ENCODE data around the gene PDE4D. TPM values are rescaled to one million over a fixed set of nuclear protein-coding genes. Genes with fewer than 3 reads are reported as not detected.

PDE4D gene
- total and polyA plus RNA-seq, 11 donors, result 5.2 to 68.3 (median 42.1) TPM

DNA sequence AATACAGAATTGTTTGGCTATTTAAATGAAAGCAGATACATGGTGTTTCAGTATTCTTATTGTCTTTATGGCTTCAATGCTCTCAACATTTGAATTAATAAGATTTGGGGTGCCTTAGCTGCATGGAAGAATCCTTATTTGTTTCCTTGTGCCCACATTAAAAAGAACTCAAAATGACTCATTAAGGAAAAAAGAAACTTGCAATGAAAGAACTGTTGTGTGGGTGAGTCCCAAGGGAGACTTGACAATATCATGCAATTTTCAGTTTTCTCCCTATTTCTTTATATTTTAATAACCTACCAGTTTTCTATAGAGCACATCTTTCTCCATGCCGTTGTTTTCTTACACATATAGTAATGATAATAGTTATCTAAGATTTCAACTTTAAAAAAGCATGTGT lies 404.0 kb downstream of the PDE4D start:
- no peak for ATAC-seq
- H3K4me1 ChIP-seq, result peaks cover 0 to 11% (median 0%) of the 10 kb centered on the region in 12 donors
- no peaks in the 10 kb centered on the region for H3K36me3 ChIP-seq
- no peak for DNase-seq
- intact Hi-C loops (cut with DNase I), result no loop called here
- 73 to 80% (median 77%) methylated on average over 1 of the region's 1 CpG for WGBS, 4 donors
- TF ChIP-seq, protein P1, sequence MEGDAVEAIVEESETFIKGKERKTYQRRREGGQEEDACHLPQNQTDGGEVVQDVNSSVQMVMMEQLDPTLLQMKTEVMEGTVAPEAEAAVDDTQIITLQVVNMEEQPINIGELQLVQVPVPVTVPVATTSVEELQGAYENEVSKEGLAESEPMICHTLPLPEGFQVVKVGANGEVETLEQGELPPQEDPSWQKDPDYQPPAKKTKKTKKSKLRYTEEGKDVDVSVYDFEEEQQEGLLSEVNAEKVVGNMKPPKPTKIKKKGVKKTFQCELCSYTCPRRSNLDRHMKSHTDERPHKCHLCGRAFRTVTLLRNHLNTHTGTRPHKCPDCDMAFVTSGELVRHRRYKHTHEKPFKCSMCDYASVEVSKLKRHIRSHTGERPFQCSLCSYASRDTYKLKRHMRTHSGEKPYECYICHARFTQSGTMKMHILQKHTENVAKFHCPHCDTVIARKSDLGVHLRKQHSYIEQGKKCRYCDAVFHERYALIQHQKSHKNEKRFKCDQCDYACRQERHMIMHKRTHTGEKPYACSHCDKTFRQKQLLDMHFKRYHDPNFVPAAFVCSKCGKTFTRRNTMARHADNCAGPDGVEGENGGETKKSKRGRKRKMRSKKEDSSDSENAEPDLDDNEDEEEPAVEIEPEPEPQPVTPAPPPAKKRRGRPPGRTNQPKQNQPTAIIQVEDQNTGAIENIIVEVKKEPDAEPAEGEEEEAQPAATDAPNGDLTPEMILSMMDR (IDR thresholded peaks at IDR 0.05), result no peak
- no peak for TF ChIP-seq POLR2A (IDR thresholded peaks at IDR 0.05)
- no peak overlapping the region for H3K27ac ChIP-seq
- no peaks in the 10 kb centered on the region for H3K9me3 ChIP-seq
- no peaks in the 10 kb centered on the region for H3K27me3 ChIP-seq
- no peak overlapping the region for H3K4me3 ChIP-seq

DNA sequence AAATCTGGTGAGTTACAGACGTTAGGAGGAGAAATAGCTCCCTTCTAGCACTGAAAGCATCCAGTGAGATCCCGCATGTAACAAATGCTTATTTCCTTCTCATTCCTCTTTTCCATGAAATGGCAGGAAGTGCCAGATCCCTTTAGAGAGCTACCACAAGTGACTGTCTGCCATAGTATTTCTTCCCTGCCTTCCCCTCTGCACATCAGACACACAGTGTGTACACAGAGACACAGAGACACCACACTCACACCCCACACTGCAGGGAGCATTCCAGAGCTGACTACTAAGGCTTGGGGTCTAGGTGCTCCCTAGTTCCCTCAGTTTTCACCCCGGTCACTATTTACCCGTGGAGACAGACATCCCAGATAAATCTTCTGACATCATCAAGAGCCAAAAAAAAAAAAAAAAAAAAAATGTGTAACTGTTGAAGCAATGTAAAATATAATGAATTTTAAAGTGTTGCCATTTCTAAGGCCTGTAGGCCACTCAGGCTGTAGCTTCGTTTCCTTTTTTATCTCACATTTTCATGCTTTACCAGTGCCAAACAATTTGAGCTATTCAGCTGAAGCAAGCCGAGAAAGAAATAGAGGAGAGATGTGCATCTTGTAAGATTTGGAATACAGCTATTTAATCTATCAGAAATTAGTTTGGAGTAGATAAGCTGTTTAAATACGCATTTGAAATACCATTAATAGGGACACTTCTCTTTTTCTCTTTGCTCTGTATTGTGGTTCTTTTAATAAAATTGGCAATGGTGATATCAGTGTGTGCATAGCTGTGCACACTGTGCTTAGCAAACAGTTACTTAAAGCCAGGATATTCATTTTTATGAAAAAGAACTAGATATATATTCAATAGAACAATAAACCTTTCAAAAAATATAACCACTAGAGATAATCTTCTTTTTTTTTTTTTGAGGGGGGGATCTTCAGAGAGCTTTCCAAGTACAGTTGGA lies 405.5 kb downstream of the PDE4D start:
- TF ChIP-seq, protein P1 (IDR thresholded peaks at IDR 0.05), result no peak
- no peak for TF ChIP-seq POLR2A (IDR thresholded peaks at IDR 0.05)
- H3K9me3 ChIP-seq, result no peaks in the 10 kb centered on the region
- peaks cover 0 to 11% (median 0%) of the 10 kb centered on the region in 12 donors for H3K4me1 ChIP-seq
- H3K4me3 ChIP-seq, result no peak overlapping the region
- no peak for DNase-seq
- H3K27ac ChIP-seq, result no peak overlapping the region
- no peaks in the 10 kb centered on the region for H3K27me3 ChIP-seq
- H3K36me3 ChIP-seq, result no peaks in the 10 kb centered on the region
- no peak for ATAC-seq
- WGBS, 4 donors, result 57 to 61% (median 59%) methylated on average over 7 of the region's 7 CpGs
- intact Hi-C loops (cut with DNase I), result no loop called here

DNA sequence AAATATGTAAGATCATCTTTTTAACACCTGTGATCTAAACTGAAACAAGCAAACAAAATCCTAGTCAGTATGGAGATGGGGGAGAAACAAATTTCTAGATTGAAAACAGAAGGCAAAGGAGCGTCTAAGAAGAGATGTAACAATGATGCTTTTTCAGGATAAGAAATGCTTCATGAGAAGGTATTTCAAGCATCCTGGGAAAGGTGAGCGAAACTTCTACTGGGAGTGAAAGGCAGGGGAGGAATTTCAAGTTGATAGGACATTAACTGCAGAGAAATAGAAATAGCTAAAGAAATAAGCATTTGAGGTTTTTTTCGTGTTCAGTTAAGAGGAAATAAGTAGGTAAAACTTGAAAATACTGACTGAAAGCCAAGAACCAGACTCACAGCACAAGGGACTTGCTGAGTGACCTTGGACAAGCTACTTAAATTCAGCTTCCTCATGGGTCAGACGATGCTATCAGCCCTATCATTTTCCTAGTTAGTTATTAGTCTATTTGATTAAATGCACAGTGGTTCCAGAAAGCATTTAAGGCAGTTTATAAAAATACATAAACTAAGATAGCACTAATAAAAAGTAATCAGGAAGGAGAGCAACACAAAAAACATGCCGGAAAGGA lies 406.3 kb downstream of the PDE4D start:
- no peak overlapping the region for H3K27ac ChIP-seq

More for the DNA sequence above, 406.3 kb downstream of the PDE4D start:
- Histone ChIP-seq H3K4me3 (no peak overlapping the region), H3K9me3 (no peaks in the 10 kb centered on the region), H3K27me3 (no peaks in the 10 kb centered on the region), H3K4me1 (peaks cover 0 to 11% (median 0%) of the 10 kb centered on the region in 12 donors), H3K36me3 (no peaks in the 10 kb centered on the region)
- TF ChIP-seq, protein P1 (IDR thresholded peaks at IDR 0.05), result no peak
- TF ChIP-seq POLR2A (IDR thresholded peaks at IDR 0.05), result no peak
- intact Hi-C loops (cut with DNase I), result no loop called here
- ATAC-seq, result no peak
- DNase-seq, result no peak
- whole genome bisulfite sequencing, 4 donors, result 72 to 78% (median 77%) methylated on average over 5 of the region's 5 CpGs

Data from heart left ventricle (tissue), 16 donors.